ENCODE measurements around the gene EXOC6B. TPM values are rescaled to one million over a fixed set of nuclear protein-coding genes. Genes with fewer than 3 reads are reported as not detected.
"Not testable (repeated sequence)": the region's sequence is repeated elsewhere in the genome, so short reads cannot be mapped to it uniquely, and the experiment has no call there.

The EXOC6B gene
- total and polyA plus RNA-seq, 8 donors = 22.1 to 30.8 (median 25.9) TPM

DNA sequence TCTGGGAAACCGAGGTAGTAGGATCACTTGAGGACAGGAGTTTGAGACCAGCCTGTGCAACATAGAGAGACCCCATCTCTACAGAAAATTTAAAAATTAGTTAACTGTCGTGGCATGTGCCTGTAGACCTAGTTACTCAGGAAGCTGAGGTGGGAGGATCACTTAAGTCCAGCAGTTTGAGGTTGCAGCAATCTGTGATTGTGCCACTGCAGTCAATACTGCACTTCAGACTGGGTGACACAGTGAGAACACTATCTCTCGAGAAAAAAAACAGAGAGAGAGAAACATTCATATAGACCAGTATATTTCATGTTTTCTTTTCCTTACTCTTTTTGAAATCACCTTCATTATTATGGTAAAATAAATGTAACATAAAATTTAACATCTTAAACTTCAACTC is 387.5 kb downstream of the EXOC6B start:
- Histone ChIP-seq H3K4me3 (no peak overlapping the region), H3K4me1 (no peaks in the 10 kb centered on the region), H3K9me3 (peaks cover 0 to 16% of the 10 kb centered on the region in 2 donors), H3K27me3 (no peaks in the 10 kb centered on the region), H3K27ac (no peak overlapping the region), H3K36me3 (no peaks in the 10 kb centered on the region)
- intact Hi-C loops (cut with DNase I) = no loop called here
- no peak for TF ChIP-seq CTCF (IDR thresholded peaks at IDR 0.05)
- DNase-seq (no peak), ATAC-seq (no peak)

GRCh38 chr2:72431737-72432136 is 394.1 kb downstream of the EXOC6B start:
- no peak for TF ChIP-seq CTCF (IDR thresholded peaks at IDR 0.05)
- Histone ChIP-seq H3K27ac (no peak overlapping the region), H3K27me3 (no peaks in the 10 kb centered on the region), H3K9me3 (peaks cover 0 to 9% of the 10 kb centered on the region in 2 donors), H3K4me3 (no peak overlapping the region), H3K36me3 (no peaks in the 10 kb centered on the region), H3K4me1 (no peaks in the 10 kb centered on the region)
- no peak for DNase-seq
- intact Hi-C loops (cut with DNase I) = no loop called here
- no peak for ATAC-seq

- intact Hi-C loops (cut with DNase I) = no loop called here
- no peak for TF ChIP-seq CTCF (IDR thresholded peaks at IDR 0.05)
These were observed 398.6 kb downstream of the EXOC6B start for GRCh38 chr2:72427022-72427861.

DNA sequence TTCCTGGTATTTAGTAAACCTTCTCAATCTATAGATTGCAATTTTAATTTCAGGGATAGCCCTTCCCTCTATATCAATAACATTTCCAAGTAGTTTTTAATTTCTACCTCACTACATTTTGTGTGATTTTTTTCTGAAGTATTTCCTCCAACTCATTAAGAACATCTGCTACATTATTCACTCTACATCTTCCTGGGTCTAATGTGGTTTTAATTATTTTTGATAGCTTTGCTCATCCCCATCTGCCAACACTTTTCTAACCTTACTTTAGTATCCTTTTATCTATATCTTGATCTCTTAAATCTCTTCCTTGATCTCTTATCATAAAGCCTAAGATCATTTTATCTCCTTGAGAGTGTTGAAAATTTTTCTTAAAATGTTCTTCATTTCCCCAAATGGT is 399.8 kb downstream of the EXOC6B start:
- H3K4me3 ChIP-seq = no peak overlapping the region
- no peaks in the 10 kb centered on the region for H3K4me1 ChIP-seq
- DNase-seq (no peak), ATAC-seq (no peak)
- no peak overlapping the region for H3K27ac ChIP-seq
- intact Hi-C loops (cut with DNase I) = no loop called here
- no peaks in the 10 kb centered on the region for H3K36me3 ChIP-seq
- peaks cover 0 to 15% of the 10 kb centered on the region in 2 donors for H3K9me3 ChIP-seq
- H3K27me3 ChIP-seq = no peaks in the 10 kb centered on the region
- no peak for TF ChIP-seq CTCF (IDR thresholded peaks at IDR 0.05)

More at GRCh38 chr2:72427022-72427861, 398.6 kb downstream of the EXOC6B start:
- Histone ChIP-seq H3K36me3 (no peaks in the 10 kb centered on the region), H3K27me3 (no peaks in the 10 kb centered on the region), H3K9me3 (peaks cover 0 to 3% of the 10 kb centered on the region in 2 donors), H3K4me3 (no peak overlapping the region), H3K4me1 (no peaks in the 10 kb centered on the region), H3K27ac (no peak overlapping the region)
- ATAC-seq (no peak), DNase-seq (no peak)

DNA sequence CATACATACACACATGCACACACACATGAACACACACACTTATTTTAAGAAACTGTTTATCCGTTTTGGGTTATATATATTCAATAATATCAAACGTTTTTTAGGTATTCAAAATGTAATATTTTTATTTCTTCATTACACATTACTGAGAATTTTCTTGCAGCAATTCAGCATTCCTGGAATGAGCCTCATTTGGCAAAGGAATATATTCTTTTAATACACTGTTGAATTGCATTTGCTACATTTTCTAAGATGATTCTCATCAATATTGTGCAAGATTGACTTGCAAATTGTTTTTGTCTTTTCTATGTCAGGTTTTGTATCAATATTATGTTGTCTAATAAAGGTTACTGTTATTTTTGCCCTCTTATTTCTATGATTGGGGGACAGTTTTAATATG is 402.1 kb downstream of the EXOC6B start:
- no peak overlapping the region for H3K27ac ChIP-seq
- no peaks in the 10 kb centered on the region for H3K27me3 ChIP-seq
- H3K4me1 ChIP-seq = no peaks in the 10 kb centered on the region
- DNase-seq (no peak), ATAC-seq (no peak)
- intact Hi-C loops (cut with DNase I) = no loop called here
- H3K9me3 ChIP-seq = peaks cover 0 to 25% of the 10 kb centered on the region in 2 donors
- no peaks in the 10 kb centered on the region for H3K36me3 ChIP-seq
- no peak for TF ChIP-seq CTCF (IDR thresholded peaks at IDR 0.05)
- H3K4me3 ChIP-seq = no peak overlapping the region

GRCh38 chr2:72421771-72422379 is 404.0 kb downstream of the EXOC6B start:
- peak in 1 of 4 donors; percentile 69 for DNase-seq
- H3K27me3 ChIP-seq; H3K4me1 ChIP-seq; ATAC-seq; H3K4me3 ChIP-seq; intact Hi-C loops (cut with DNase I); H3K27ac ChIP-seq; H3K36me3 ChIP-seq: not testable (repeated sequence)
- H3K9me3 ChIP-seq = peaks cover 0 to 25% of the 10 kb centered on the region in 2 donors
